ENCODE measurements around the gene HAGHL.

GRCh38 chr16:726188-726437 lies 793 bp upstream of the HAGHL start:
- TF ChIP-seq CTCF (IDR thresholded peaks at IDR 0.05): no peak
- no peak for TF ChIP-seq POLR2A (IDR thresholded peaks at IDR 0.05)
- no peak for TF ChIP-seq POLR2AphosphoS5 (IDR thresholded peaks at IDR 0.05)
- TF ChIP-seq EP300 (IDR thresholded peaks at IDR 0.05): no peak
